COR-L47 (cell line): ENCODE data around the gene PEPD.
A peak's percentile ranks its signal among the peaks of the same experiment; 100 is the strongest.
"Not testable (repeated sequence)": the region's sequence is repeated elsewhere in the genome, so short reads cannot be mapped to it uniquely, and the experiment has no call there.

ENCODE experiments used
- DNase-seq: peaks from one replicate; lab custom pipeline; 2025; lab: John Stamatoyannopoulos, UW

Gene PEPD

DNA sequence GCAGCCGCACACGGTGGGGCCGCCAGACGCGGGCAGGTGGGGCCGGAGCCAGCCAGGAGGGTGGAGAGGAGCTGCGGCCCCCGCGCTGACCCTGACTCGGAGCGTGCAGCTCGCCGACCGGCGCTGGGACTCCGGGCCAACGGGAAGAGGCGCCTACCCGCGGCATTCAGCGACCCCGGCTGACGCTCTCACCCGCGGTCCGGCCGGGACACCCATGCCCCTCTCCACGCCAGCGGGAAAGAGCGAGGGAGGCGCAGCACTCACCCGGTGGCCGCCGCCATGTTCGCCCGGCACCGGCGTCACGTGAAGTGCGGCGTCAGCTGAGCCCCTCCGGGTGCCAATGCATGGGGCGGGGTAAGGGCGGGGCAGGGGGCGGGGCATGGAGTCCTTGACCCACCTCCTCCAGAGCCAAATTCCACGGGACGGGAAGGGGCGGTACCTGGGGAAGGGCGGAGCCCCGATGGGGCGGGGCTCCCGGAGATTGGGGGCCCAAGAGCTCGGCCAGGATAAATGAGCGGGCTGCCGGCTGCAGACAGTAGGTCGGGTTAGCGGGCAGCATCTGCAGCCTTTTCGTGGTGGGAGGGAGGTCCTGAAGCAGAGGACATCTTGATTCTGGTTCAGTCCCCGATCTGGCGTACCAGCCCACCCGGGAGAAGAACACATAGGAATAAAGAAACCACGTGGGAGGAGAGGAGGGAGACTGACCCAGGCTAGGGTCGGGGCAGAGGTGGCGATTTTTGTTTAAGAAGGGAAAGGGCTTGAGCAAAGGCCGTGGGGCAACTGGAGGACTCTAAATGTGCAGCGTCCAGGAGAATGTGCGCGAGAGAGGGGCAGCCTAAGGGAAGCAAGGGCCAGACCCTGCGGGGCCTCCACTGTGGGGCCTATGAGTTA is at the start of gene PEPD:
PEPD (minus strand) TSS at position 312 of the 891 bp plus-strand sequence; CDS start at position 281, 31 bp downstream.
- peak; percentile 80 for DNase-seq

DNA sequence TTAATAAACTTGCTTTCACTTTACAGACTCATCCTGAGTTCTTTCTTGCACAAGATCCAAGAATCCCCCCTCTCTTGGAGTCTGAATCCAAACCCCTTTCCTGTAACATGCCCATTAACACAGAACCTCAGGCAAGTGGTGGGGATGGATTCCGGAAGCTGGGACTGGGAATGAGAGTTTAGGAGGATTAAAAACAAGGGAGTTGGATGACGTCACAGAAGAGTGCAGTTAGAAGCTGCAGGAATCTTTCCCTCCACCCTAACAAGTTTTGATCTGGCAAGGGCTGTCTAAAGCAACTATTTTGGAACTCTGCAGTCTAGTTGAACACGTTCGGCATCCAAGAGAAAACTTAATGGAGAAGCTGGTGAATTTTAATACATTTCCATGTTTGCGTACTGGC is 48.2 kb upstream of the PEPD start:
- no peak for DNase-seq

DNA sequence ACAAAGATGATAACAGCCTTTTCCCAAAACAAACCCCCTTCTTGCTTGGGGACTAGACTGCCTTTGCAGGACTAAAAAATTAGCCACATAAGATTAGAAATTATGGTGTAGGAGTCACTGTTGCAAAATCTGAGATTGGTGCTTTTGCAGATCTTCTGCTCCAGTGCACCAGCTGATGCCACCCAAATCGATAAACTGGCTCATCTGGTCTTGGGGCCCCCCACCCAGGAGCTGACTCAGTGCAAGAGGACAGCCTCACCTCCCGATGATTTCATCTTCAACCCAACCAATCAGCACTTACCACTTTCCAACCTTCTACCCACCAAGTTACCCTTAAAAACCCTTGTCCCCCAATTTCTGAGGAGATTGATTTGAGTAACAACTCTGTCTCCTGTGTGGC is 47.1 kb upstream of the PEPD start:
- DNase-seq: no peak

DNA sequence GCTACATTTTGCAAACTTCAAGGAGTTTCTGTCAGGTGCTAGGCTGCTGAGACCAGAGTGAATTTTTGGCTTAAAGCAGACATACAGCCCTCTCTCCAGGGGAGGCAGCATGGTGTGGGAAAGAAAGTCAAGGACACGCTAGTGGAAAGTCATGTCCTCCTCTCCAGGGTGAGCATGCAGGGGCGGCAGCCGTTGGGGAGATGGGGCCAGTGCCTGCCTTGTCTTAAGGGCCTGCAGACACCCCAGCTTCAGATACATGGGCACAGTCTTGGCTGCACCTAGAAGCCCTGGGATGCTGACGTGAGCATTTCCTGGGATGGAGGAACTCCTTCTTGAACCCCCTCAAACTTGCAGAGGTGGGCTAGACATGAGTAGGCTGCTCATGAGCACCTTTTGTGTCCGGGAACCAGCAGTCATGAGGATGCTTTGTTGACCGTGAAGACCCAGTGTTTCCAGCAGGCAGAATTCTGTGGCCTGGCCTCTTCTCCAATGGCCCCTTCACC is 43.3 kb upstream of the PEPD start:
- no peak for DNase-seq

DNA sequence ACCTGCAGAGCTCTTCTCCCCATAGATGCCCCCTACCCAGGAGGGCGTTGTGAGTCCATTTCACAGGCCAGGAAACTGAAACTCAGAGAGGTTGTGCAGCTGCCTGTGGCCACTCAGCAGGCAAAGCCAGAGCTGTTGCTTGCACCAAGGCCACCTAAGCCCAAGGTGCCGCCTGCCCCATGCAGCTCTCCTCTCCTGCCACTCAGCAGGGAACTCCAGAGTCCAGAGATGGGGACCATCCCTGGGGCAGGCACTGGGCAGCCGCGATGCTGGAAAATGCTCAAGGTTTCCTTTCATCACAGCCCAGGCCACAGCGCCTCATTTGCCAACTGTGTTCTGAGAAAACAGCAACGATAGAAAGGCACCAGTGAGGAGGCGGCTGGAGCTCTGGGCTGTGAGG is 41.0 kb upstream of the PEPD start:
- no peak for DNase-seq

DNA sequence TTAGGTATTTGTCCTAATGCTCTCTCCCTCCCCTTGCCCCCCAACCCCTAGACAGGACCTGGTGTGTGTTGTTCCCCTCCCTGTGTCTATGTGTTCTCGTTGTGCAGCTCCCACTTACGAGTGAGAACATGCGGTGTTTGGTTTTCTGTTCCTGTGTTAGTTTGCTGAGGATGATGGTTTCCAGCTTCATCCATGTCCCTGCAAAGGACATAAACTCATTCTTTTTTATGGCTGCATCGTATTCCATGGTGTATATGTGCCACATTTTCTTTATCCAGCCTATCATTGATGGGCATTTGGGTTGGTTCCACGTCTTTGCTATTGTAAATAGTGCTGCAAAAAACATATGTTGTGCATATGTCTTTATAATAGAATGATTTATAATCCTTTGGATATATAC is 40.1 kb upstream of the PEPD start:
- DNase-seq: not testable (repeated sequence)

DNA sequence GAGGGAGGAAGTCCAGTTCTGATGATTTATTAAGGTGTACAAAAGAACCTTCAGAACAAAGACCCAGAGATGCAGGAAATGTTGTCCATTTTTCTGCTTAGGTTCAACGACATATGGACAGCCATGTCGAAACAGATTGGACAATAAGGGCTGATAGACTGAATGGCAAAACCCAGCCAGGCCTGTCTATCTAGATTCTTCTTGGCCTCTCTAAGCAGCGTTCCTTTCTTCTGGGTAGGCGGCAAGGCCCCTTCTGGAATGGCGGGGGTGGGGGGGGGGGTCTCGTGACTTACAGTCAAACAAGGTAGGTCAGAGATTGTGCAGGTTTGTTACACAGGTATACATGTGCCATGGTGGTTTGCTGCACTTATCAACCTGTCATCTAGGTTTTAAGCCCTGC is 39.7 kb upstream of the PEPD start:
- no peak for DNase-seq

DNA sequence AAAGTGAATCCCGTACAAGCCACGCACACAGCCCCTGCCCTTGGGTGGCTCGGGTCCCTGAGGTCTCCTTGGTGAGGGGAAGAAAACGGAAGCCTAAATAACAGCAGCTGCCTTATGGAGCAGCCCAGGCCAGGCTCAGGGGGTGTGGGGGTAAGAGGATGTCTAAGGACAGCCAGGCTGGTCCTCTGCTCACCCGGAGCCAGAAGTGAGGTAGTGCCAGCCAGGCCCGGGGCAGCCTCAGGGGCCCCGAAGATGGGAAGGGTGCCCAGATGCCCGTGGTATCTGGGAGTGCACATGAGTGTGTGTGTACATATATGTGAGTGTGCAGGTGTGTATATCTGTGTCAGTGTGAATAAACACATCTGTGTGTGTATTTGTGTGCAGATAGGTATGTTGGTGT is 38.4 kb upstream of the PEPD start:
- DNase-seq: no peak

DNA sequence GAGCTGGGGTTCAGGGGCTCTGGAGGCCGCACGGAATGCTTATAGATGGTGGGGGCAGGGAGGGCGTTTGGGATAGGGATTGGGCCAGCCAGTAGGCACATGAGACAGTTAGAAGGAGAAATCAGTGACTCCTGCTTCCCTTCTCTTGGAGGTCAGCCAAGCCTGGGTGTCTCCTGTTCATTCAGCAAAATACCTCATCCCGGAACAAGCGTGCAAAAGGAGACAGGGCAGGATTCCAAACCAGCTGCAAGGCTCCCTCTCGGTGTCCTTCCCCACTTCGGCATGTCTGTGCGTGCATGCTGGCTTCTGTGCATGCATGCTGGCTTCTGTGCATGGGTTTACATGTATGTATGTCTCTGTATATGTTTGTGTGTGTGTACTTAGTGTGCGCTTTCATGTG is 37.3 kb upstream of the PEPD start:
- DNase-seq: no peak

DNA sequence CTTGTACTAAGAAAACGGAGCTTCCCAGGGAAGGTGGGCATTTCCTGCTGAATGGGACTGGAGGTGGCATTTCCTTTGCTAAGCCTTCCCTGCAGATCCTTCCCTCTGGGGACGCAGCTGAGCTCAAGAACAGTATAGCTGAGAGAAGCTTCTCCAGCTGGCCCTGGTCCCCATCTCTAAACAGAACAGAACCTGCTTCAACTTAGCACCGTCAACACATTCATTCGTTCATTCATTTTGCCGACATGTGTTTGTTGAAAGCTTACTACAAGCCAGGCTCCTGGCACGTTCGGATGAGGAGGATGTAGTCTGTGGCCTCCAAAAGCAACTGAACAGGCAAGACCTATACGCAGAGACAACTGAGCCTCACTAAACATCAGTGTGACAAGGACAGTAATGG is 36.6 kb upstream of the PEPD start:
- DNase-seq: no peak

DNA sequence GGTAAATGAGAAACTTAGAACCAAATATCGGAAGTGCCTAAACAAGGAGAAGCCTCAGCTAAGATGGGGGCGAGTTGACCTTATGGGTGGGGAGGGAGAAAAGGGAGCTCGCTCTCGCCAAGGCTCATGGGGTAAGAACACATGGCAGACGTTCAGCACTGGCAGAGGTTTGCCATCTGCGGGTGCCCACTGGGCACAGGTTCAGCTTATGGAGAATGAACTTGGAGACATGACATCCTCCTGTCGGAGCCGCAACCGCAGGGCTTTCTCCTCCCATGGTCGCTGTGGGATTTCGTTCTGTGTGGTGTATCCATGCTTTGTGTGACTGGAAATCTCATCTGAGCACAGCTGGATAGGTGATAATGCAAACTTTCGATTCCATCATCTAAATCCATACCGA is 36.1 kb upstream of the PEPD start:
- DNase-seq: no peak

DNA sequence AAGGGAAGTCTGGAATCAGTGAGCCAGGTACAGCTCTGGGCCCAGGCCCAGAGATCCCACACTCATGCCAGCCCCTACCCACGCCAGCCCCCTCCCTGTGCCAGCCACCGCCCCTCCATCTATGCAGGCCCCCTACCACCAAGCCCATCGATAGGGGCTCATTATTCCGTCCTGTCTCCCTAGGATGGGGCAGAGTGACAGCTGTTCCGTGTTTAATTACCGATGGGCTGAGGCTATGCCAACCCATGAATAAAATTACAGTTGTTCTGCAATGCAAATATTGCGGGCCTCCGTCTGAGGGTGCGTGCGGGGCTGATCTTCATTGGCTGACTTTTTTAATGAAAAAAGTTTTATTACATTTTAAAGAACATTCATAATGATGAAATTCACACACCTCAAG is 35.6 kb upstream of the PEPD start:
- DNase-seq: no peak

DNA sequence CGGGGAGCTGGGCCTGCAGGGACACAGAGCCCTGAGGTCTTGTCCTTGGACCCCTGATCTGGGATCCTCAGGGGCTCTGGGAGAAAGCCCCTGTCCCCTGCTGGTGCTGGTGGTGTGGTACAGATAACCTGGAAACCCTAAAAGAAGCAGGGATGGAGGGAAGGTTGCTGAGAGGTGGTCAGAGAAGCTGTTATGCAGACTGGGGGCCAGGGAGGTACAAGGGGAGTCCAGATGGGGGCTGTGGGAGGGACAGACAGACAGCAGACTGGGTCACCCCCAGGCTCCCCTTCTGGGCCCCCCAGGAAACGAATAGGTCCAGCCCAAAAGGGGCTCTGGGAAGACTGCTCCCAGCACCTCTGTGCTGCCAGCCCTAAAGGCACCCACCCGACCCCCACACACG is 34.7 kb upstream of the PEPD start:
- DNase-seq: no peak

DNA sequence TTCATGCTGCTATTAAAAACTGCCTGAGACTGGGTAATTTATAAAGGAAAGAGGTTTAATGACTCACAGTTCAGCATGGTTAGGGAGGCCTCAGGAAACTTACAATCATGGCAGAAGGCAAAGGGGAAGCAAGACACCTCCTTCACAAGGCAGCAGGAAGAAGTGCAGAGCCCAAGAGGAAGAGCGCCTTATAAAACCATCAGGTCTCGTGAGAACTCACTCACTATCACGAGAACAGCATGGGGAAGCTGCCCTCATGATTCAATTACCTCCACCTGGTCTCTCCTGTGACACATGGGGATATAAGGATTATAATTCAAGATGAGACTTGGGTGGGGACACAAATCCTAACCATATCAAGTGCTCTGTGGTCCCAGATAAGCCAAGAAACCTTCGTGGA is 34.1 kb upstream of the PEPD start:
- DNase-seq: not testable (repeated sequence)

DNA sequence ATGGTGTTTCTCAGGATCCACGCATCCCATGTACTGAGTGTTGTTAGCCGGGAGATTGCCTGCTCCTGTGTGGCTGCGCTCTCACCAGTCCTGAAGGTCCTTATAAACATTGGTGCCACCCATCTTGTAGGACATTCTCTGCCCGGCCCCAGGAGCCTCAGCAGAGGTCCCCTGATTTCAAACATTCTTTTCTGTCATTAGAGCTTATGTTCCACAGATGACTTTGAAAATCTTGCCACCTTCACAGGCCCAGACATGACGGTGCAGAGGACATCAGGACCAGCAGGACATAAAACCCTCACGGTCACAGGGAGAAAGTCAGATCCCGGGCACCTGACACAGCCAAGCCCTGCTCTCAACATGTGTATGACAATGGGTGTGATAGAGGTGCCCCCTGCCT is 33.2 kb upstream of the PEPD start:
- DNase-seq: no peak

DNA sequence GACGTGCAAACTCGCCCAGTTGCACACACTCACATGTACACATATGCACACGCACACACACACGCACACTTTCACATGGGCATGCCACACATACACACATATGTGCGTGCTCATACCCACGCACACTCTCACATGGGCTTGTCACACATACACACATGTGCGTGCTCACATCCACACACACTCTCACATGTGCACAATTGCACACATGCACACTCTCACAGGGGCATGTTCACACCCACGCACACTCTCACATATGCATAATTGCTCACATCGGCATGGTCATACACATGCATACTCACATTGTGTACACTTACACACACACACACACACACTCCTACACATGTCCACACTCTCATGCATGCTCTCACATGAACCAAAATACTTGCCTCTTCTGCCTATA is 32.8 kb upstream of the PEPD start:
- DNase-seq: no peak

DNA sequence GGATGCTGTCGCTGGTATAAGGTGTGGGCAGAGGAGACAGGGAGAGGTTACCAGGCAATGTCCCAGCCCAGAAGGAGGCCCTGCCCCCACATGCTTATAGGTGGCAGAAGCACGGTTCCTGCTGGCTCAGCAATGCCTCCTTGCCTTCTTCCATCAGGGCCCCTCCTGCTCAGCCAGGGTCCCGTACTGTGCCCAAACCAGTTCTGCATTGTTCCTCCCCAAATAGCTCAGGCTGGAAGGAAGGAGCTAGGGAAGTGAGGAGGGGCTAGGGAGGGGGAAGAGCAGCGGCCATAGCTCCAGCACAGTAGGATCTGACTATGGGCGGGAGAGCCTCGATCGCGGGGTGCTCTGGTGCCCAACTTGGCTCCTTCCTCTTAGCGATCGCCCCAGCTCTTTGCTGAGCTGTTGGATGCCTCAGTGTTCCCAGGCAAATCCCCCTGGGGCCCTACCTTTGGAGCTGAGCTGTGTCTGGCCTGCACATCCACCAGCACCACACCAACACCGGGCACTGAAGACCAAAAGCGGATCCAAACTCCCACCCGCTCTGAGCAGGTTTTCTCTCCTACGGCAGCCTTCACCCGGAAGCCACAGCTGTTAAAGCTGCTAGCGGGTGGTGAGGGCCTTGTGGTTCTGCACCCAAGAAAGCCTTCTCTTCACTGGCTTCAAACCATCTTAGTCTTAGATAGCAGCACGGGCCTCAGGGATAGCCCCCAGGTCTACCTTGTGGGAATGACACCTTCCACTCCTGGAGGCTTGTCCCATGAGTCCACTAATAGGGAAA is 32.1 kb upstream of the PEPD start:
- DNase-seq: no peak

DNA sequence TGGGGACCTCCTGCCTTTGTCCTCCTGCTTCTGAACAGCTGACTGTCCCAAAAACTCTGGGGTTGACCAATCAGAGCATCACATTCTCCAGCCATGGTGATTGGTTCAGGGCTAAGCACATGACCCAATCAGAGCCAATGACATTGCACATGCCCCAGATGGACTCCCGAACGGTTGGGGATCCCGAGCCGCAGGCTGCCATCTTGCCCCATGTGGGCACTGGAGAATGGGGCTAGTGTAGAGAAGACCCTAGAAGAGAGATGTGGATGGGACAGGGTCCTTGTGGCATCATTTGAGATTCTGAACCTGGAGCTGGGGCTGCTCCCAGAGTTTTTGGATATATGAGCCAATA is 31.3 kb upstream of the PEPD start:
- no peak for DNase-seq

DNA sequence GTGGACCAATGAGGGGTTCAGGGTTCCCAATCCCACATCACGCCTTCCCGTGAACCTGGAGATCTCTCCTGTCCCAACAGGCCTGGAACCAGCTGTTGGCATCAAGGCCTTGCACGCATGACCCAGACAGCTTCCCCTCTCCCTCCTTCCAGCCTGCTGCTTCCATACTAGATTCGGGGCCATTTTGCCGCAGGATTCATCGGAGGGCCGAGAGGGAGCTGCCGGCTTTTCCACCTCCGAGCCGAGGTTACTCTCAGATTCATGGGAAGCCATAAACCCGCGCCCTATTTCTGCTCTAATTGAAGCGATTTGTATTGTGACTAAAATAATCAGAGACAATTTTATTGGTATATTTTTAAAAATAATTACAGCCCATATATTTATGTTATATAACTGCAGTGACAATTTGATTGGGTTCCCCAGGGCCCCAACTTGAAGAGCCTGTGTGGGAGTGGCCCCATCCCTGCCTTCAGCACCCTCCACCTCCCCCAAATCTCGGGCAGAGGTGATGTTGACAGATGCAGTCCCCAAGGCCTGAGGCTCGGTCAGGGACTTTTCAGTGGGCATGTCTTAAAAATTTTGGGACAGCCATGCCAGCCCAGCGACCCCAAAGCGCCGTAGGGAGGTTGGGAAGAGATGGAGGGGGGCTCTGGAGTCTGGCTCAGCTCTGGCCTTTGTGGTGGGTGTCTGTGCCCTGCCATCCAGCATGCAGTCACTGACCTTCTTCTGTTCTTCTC is 30.8 kb upstream of the PEPD start:
- no peak for DNase-seq

DNA sequence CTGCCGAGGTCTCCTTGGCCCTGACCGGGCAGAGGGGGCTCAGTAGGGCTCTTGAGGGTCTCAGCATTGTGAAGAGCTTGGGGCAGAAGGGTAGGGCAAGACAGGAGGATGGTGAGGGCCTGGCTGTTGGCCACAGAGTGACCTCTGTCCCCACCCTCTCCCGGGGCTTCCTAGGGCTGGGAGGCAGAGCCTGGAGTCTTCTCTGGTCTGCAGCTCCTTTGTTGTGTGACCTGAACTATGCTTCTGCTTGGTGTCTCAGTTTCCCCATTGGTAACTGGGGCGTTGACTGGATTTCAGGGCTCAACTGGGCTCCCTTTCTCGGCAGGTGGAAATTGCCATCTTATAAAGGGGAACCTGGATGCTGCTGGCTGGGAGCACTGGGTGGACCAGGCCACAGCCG is 30.1 kb upstream of the PEPD start:
- no peak for DNase-seq

DNA sequence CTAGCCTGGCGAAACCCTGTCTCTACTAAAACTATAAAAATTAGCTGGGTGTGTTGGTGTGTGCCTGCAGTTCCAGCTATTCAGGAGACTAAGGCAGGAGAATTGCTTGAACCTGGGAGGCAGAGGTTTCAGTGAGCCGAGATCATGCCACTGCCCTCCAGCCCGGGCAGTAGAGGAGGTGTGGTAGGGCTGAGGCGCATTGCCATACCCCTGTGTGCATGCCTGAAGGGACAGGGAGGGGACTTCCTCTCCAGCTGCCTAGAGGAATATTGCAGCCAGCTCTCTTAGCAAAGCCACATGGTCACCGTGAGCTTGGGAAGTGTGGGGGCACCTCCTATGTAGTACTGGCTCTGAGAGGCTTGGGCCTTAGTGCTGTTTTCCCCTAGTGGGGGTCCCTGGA is 29.2 kb upstream of the PEPD start:
- no peak for DNase-seq

DNA sequence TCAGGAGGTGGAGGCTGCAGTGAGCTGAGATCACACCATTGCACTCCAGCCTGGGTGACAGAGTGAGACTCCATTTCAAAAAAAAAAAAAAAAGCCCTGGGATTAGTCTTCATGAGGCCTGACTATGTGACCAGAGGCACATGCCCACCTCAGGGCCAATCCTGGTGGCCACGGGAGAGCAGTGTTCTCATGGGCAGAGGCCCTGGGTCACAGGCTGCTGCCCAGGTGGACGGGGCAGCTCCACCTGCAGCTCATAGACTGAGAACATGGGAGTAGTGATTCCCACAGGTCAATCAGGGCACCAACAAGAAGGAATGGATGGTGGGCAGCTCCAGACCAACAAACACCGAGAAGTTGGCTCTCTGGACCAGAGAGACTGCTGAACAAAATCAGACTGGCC is 26.1 kb upstream of the PEPD start:
- DNase-seq: no peak

DNA sequence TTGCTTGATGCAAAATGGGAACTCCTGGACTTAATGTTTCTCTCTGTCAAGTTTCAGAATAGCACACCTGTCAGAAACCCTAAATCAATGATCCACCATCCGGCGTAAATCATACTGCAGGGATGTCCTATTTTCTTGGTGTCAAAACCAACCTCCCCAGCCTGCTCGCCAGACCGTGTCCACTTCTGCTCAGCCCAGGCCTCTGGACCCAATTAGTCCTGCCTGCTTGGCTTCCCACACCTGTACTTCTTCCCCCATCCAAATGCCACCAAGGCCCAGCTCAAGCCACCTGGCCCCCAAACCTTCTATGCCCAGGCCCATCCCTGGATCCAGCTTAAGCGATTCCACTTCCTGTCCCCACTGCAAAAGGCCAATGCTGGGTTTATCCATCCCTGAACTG is 25.1 kb upstream of the PEPD start:
- no peak for DNase-seq
